ENCODE results near the gene UNK.
"Not testable (repeated sequence)": the region's sequence is repeated elsewhere in the genome, so short reads cannot be mapped to it uniquely, and the experiment has no call there.

UNK gene

GRCh38 chr17:75806822-75807500, 22.4 kb downstream of the UNK start:
- H3K4me3 ChIP-seq (ENCODE audit: low read length), result no peak overlapping the region
- TF ChIP-seq, protein P1, sequence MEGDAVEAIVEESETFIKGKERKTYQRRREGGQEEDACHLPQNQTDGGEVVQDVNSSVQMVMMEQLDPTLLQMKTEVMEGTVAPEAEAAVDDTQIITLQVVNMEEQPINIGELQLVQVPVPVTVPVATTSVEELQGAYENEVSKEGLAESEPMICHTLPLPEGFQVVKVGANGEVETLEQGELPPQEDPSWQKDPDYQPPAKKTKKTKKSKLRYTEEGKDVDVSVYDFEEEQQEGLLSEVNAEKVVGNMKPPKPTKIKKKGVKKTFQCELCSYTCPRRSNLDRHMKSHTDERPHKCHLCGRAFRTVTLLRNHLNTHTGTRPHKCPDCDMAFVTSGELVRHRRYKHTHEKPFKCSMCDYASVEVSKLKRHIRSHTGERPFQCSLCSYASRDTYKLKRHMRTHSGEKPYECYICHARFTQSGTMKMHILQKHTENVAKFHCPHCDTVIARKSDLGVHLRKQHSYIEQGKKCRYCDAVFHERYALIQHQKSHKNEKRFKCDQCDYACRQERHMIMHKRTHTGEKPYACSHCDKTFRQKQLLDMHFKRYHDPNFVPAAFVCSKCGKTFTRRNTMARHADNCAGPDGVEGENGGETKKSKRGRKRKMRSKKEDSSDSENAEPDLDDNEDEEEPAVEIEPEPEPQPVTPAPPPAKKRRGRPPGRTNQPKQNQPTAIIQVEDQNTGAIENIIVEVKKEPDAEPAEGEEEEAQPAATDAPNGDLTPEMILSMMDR (IDR thresholded peaks at IDR 0.05; ENCODE audit: insufficient read depth, low read depth, low read length, missing control alignments), result no peak
- DNase-seq (ENCODE audit: low read depth), result no peak

- TF ChIP-seq, protein P1 (IDR thresholded peaks at IDR 0.05; ENCODE audit: insufficient read depth, low read depth, low read length, missing control alignments), result no peak
- H3K4me3 ChIP-seq (ENCODE audit: low read length), result no peak overlapping the region
These were observed 23.3 kb downstream of the UNK start for GRCh38 chr17:75807861-75808260.

GRCh38 chr17:75808549-75808904, 23.9 kb downstream of the UNK start:
- DNase-seq (ENCODE audit: low read depth), result no peak

More at GRCh38 chr17:75807861-75808260, 23.3 kb downstream of the UNK start:
- no peak for DNase-seq (ENCODE audit: low read depth)

DNA sequence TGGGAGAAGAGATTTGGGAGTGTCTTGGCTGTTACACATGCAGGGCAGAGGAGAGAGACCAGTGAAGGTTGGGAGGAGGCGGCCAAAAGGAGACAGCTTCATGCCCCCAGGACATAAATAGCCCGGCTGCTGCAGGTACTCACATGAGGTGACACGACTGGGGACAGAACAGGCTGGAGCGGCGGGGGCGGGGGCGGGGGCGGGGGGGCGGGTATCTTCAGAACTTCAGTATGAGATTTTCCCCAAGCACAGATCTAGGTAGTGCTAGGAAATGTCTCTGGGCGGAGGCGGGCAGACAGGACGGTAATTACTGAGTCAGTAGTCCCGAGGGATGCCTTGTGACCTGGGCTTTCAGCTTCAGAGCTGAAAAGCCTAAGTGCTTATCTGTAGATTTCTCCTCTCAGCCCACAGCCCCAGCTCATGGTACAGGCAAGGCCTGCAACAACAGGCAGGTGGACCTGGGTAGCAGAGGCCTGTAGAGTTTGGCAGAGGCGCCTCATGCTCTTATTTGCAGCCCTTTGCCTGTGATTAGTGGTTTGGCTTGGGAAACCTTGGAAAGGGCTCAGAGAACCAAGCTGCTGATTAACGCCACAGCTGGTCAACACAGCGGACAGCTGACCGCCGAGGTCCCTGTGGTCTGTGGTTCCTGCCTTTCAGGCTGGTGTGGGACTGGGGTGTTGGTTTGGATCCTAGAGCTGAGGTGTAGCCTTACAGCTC, 24.5 kb downstream of the UNK start:
- peak; percentile 67 for DNase-seq (ENCODE audit: low read depth)
- H3K4me3 ChIP-seq (ENCODE audit: low read length), result no peak overlapping the region
- TF ChIP-seq, protein P1 (IDR thresholded peaks at IDR 0.05; ENCODE audit: insufficient read depth, low read depth, low read length, missing control alignments), result no peak

More at GRCh38 chr17:75808549-75808904, 23.9 kb downstream of the UNK start:
- TF ChIP-seq, protein P1 (IDR thresholded peaks at IDR 0.05; ENCODE audit: insufficient read depth, low read depth, low read length, missing control alignments), result no peak
- H3K4me3 ChIP-seq (ENCODE audit: low read length), result no peak overlapping the region

GRCh38 chr17:75809631-75810111, 25.1 kb downstream of the UNK start:
- TF ChIP-seq, protein P1 (IDR thresholded peaks at IDR 0.05; ENCODE audit: insufficient read depth, low read depth, low read length, missing control alignments), result no peak
- no peak overlapping the region for H3K4me3 ChIP-seq (ENCODE audit: low read length)
- DNase-seq (ENCODE audit: low read depth), result no peak

- DNase-seq (ENCODE audit: low read depth), result peak; percentile 46
- H3K4me3 ChIP-seq (ENCODE audit: low read length), result no peak overlapping the region
- TF ChIP-seq, protein P1 (IDR thresholded peaks at IDR 0.05; ENCODE audit: insufficient read depth, low read depth, low read length, missing control alignments), result no peak
These were observed 25.6 kb downstream of the UNK start for GRCh38 chr17:75810216-75810615.

GRCh38 chr17:75810756-75811155, 26.1 kb downstream of the UNK start:
- H3K4me3 ChIP-seq (ENCODE audit: low read length); DNase-seq (ENCODE audit: low read depth): not testable (repeated sequence)
